ENCODE results near the gene GREB1.
"Not testable (repeated sequence)": the region's sequence is repeated elsewhere in the genome, so short reads cannot be mapped to it uniquely, and the experiment has no call there.

GREB1 gene

GRCh38 chr2:11646530-11646929, 112.7 kb downstream of the GREB1 start:
- DNase-seq, result no peak

- no peak for DNase-seq
These were observed 114.2 kb downstream of the GREB1 start for GRCh38 chr2:11647834-11648600.

- DNase-seq, result no peak
These were observed 115.2 kb downstream of the GREB1 start for GRCh38 chr2:11649093-11649492.

- DNase-seq, result no peak
These were observed 118.2 kb downstream of the GREB1 start for GRCh38 chr2:11651856-11652548.

GRCh38 chr2:11652553-11652952, 118.7 kb downstream of the GREB1 start:
- no peak for DNase-seq

- no peak for DNase-seq
These were observed 121.7 kb downstream of the GREB1 start for GRCh38 chr2:11655495-11655894.

- no peak for DNase-seq
These were observed 122.4 kb downstream of the GREB1 start for GRCh38 chr2:11656252-11656651.

- DNase-seq, result no peak
These were observed 122.8 kb downstream of the GREB1 start for GRCh38 chr2:11656671-11657101.

GRCh38 chr2:11657195-11657594, 123.3 kb downstream of the GREB1 start:
- DNase-seq, result no peak

- no peak for DNase-seq
These were observed 123.8 kb downstream of the GREB1 start for GRCh38 chr2:11657646-11658045.

GRCh38 chr2:11658208-11659114, 124.6 kb downstream of the GREB1 start:
- DNase-seq, result no peak

- no peak for DNase-seq
These were observed 125.2 kb downstream of the GREB1 start for GRCh38 chr2:11659115-11659475.

- DNase-seq, result no peak
These were observed 126.0 kb downstream of the GREB1 start for GRCh38 chr2:11659851-11660250.

GRCh38 chr2:11660396-11660795, 126.6 kb downstream of the GREB1 start:
- DNase-seq, result not testable (repeated sequence)

- DNase-seq, result no peak
These were observed 128.1 kb downstream of the GREB1 start for GRCh38 chr2:11661891-11662435.

- DNase-seq, result no peak
These were observed 129.0 kb downstream of the GREB1 start for GRCh38 chr2:11662882-11663281.

- DNase-seq, result no peak
These were observed 129.6 kb downstream of the GREB1 start for GRCh38 chr2:11663427-11663826.

GRCh38 chr2:11665028-11665427, 131.2 kb downstream of the GREB1 start:
- DNase-seq, result no peak

- no peak for DNase-seq
These were observed 131.9 kb downstream of the GREB1 start for GRCh38 chr2:11665510-11666362.

GRCh38 chr2:11667194-11667593, 133.3 kb downstream of the GREB1 start:
- DNase-seq, result no peak

- no peak for DNase-seq
These were observed 134.2 kb downstream of the GREB1 start for GRCh38 chr2:11667866-11668637.

All from left hindlimb (tissue), 1 donor.